ENCODE data around the gene KDM4B.

GRCh38 chr19:4932711-4933110 lies 36.2 kb upstream of the KDM4B start:
- TF ChIP-seq CTCF (IDR thresholded peaks at IDR 0.05) (no peak), EZH2 (IDR thresholded peaks at IDR 0.05; ENCODE audit: borderline replicate concordance, insufficient read depth, low read depth, low read length, poor library complexity, severe bottlenecking) (no peak)

Data from B cell (primary cell).